KMS-11 (cell line): Measurements from ENCODE around the gene MSH3.

ENCODE experiments used
- H2AFZ ChIP-seq: fragments of 200-600 bp; sonication (generic); 2 replicates; pipeline ENCODE4 v1.6.1; 2016; ENCODE audit warnings: antibody characterized with exemption, mixed run types, low read depth
- H3K27ac ChIP-seq: fragments of 200-600 bp; sonication (generic); 2 replicates; pipeline ENCODE4 v1.6.1; 2016; ENCODE audit warnings: mild to moderate bottlenecking, mixed run types
- H3K27me3 ChIP-seq: fragments of 200-600 bp; sonication (generic); 2 replicates; pipeline ENCODE4 v1.6.1; 2017; ENCODE audit warnings: mild to moderate bottlenecking, low read depth, mixed run types, moderate library complexity; ENCODE audit not compliant: insufficient read depth
- H3K36me3 ChIP-seq: fragments of 200-600 bp; sonication (generic); 2 replicates; pipeline ENCODE4 v1.6.1; 2017; ENCODE audit warnings: mild to moderate bottlenecking, mixed run types; ENCODE audit not compliant: insufficient read depth
- H3K4me1 ChIP-seq: fragments of 200-600 bp; sonication (generic); 2 replicates; pipeline ENCODE4 v1.6.1; 2016; ENCODE audit warnings: mild to moderate bottlenecking, low read depth, mixed run types; ENCODE audit not compliant: poor library complexity, severe bottlenecking
- H3K4me2 ChIP-seq: fragments of 200-600 bp; sonication (generic); 2 replicates; pipeline ENCODE4 v1.7.0; 2016; ENCODE audit warnings: mild to moderate bottlenecking, mixed run types
- H3K4me3 ChIP-seq: fragments of 200-600 bp; sonication (generic); IDR thresholded peaks from 2 replicates; pipeline ENCODE4 v1.6.1; 2017; ENCODE audit warnings: low read depth, low read length, mixed read lengths; ENCODE audit not compliant: insufficient read depth
- H3K79me2 ChIP-seq: fragments of 200-600 bp; sonication (generic); 2 replicates; pipeline ENCODE4 v1.6.1; 2016; ENCODE audit warnings: low read depth, mixed run types; ENCODE audit not compliant: insufficient read depth
- H3K9ac ChIP-seq: fragments of 200-600 bp; sonication (generic); 2 replicates; pipeline ENCODE4 v1.6.1; 2016; ENCODE audit warnings: mild to moderate bottlenecking, mixed run types
- H4K20me1 ChIP-seq: fragments of 200-600 bp; sonication (generic); 2 replicates; pipeline ENCODE4 v1.6.1; 2016; ENCODE audit warnings: mild to moderate bottlenecking, mixed run types; ENCODE audit not compliant: insufficient read depth
- TF ChIP-seq, protein P1 (sequence below): fragments of 200-600 bp; sonication (generic); conservative IDR thresholded peaks from 2 replicates; pipeline ENCODE4 v1.6.1; 2017; ENCODE audit warnings: low read depth, mild to moderate bottlenecking, antibody characterized with exemption, low read length, moderate library complexity, mixed read lengths

MSH3 gene

DNA sequence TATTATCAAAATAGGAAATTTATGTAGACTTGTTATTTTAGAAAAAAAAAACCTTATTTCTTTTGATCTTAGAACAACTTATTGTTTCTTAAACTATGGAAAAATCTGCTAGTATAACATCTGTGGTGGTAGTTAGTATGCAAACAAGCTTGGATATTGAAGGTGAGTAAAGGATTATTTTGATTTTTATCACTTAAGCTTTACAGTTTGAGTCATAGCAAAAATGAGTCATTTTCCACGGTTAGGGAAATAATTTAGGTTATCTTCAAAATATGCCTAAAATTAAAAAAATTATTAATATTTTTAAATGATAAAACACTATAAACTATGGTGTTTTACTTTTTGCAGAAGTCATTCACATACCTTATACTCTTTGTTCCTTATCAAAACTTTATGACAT, 107.5 kb downstream of the MSH3 start:
- no peak overlapping the region for H2AFZ ChIP-seq
- no peak overlapping the region for H3K9ac ChIP-seq
- H3K27me3 ChIP-seq: no peaks in the 10 kb centered on the region
- peaks cover 2% of the 10 kb centered on the region for H3K4me1 ChIP-seq
- no peaks in the 10 kb centered on the region for H3K79me2 ChIP-seq
- H3K4me2 ChIP-seq: no peak overlapping the region
- TF ChIP-seq, protein P1, sequence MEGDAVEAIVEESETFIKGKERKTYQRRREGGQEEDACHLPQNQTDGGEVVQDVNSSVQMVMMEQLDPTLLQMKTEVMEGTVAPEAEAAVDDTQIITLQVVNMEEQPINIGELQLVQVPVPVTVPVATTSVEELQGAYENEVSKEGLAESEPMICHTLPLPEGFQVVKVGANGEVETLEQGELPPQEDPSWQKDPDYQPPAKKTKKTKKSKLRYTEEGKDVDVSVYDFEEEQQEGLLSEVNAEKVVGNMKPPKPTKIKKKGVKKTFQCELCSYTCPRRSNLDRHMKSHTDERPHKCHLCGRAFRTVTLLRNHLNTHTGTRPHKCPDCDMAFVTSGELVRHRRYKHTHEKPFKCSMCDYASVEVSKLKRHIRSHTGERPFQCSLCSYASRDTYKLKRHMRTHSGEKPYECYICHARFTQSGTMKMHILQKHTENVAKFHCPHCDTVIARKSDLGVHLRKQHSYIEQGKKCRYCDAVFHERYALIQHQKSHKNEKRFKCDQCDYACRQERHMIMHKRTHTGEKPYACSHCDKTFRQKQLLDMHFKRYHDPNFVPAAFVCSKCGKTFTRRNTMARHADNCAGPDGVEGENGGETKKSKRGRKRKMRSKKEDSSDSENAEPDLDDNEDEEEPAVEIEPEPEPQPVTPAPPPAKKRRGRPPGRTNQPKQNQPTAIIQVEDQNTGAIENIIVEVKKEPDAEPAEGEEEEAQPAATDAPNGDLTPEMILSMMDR: no peak
- H4K20me1 ChIP-seq: no peaks in the 10 kb centered on the region
- H3K27ac ChIP-seq: no peak overlapping the region
- H3K36me3 ChIP-seq: no peaks in the 10 kb centered on the region
- no peak overlapping the region for H3K4me3 ChIP-seq

DNA sequence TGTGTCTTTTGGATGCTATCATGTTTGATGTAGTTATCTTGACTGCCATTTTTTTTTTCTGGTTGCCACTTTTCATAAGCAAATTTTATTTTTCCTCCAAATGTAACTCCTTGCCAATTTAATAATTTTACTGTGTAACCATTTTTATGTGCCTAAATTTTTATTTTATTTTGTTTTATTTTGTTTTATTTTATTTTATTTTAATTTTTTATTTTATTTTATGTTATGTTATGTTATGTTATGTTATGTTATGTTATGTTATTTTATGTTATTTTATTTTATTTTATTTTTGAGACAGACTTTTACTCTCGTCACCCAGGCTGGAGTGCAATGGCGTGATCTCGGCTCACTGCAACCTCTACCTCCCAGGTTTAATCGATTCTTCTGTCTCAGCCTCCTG, 108.1 kb downstream of the MSH3 start:
- Histone ChIP-seq H3K27ac (no peak overlapping the region), H3K4me2 (no peak overlapping the region), H3K9ac (no peak overlapping the region), H3K36me3 (no peaks in the 10 kb centered on the region), H3K4me3 (no peak overlapping the region), H4K20me1 (no peaks in the 10 kb centered on the region), H3K4me1 (no peaks in the 10 kb centered on the region), H3K27me3 (no peaks in the 10 kb centered on the region), H3K79me2 (no peaks in the 10 kb centered on the region), H2AFZ (no peak overlapping the region)
- TF ChIP-seq, protein P1: no peak

DNA sequence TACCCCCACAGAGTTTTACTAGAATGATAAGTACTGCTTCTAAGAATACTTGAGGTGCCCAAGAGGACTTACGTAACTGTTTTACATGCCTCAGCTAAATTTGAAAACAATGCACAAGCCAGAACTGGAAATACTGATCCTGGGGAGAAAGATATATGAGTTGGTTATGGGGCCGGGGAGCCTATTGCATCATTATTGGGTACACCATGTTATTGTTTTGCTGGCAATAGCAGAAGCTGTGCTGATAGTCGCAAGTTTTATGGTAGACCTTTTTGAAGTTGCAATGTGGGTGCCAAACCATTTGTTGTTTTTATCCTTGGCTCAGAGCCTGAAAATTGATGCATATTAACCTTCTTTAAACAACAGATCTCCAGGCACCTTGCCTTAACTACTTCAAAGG, 108.8 kb downstream of the MSH3 start:
- Histone ChIP-seq H3K4me3 (no peak overlapping the region), H2AFZ (no peak overlapping the region), H3K79me2 (no peaks in the 10 kb centered on the region), H3K4me1 (no peaks in the 10 kb centered on the region), H3K27me3 (no peaks in the 10 kb centered on the region), H3K36me3 (no peaks in the 10 kb centered on the region), H3K9ac (no peak overlapping the region), H3K4me2 (no peak overlapping the region), H3K27ac (no peak overlapping the region), H4K20me1 (no peaks in the 10 kb centered on the region)
- TF ChIP-seq, protein P1: no peak

DNA sequence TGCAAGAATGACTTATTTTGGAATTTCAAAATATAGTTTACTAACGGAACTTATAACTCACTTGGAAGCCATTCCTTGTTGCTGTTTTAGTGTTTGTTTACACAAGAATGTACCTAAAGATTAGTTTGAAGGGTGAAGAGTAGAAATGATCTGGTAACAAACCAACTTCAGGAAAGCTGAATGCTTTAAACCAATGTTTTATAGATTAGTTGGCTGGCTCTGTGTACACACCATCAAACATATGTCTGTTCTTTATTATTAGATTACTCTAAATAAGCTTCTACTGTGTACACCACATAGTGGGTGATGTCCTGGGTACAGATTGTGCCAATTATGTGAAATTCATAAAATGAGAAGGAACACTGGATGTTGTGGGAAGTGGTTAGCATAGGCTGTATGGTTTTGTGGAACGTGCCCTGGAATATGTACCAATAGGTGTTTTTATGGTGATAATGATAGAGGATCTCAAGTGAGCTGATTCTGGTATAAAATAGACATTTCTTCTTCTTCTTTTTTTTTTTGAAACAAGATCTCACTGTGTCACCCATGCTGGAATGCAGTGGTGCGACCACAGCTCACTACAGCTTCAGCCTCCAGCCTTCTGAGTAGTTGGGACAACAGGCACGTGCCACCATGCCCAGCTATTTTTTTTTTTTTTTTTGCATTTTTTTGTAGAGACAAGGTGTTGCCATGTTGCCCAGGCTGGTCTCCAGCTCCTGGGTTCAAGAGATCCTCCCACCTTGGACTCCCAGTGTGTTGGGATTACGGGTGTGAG, 109.6 kb downstream of the MSH3 start:
- no peaks in the 10 kb centered on the region for H3K79me2 ChIP-seq
- no peaks in the 10 kb centered on the region for H3K4me1 ChIP-seq
- no peaks in the 10 kb centered on the region for H3K27me3 ChIP-seq
- no peaks in the 10 kb centered on the region for H3K36me3 ChIP-seq
- H3K4me2 ChIP-seq: no peak overlapping the region
- no peak overlapping the region for H3K27ac ChIP-seq
- H3K9ac ChIP-seq: no peak overlapping the region
- no peaks in the 10 kb centered on the region for H4K20me1 ChIP-seq
- H3K4me3 ChIP-seq: no peak overlapping the region
- TF ChIP-seq, protein P1: no peak
- no peak overlapping the region for H2AFZ ChIP-seq
